NCI-H446 treated with DMSO at 0.1 percent for 48 hours (cell line): Measurements from ENCODE around the gene HCRTR1.
"Not testable (repeated sequence)": the region's sequence is repeated elsewhere in the genome, so short reads cannot be mapped to it uniquely, and the experiment has no call there.

Experiments used
- DNase-seq: peaks from one replicate; lab custom pipeline; 2025; lab: John Stamatoyannopoulos, UW

The HCRTR1 gene

GRCh38 chr1:31581821-31582810 lies 35.4 kb upstream of the HCRTR1 start:
- DNase-seq, result no peak

- DNase-seq, result no peak
Measured at GRCh38 chr1:31583082-31583994, 34.2 kb upstream of the HCRTR1 start.

GRCh38 chr1:31583995-31584868 lies 33.3 kb upstream of the HCRTR1 start:
- no peak for DNase-seq

- DNase-seq, result no peak
Measured at GRCh38 chr1:31584869-31585735, 32.4 kb upstream of the HCRTR1 start.

GRCh38 chr1:31585736-31586365 lies 31.6 kb upstream of the HCRTR1 start:
- DNase-seq, result no peak

GRCh38 chr1:31586376-31587327 lies 30.8 kb upstream of the HCRTR1 start:
- no peak for DNase-seq

- DNase-seq, result not testable (repeated sequence)
Measured at GRCh38 chr1:31587328-31587699, 30.2 kb upstream of the HCRTR1 start.

GRCh38 chr1:31587720-31588423 lies 29.6 kb upstream of the HCRTR1 start:
- DNase-seq, result no peak

GRCh38 chr1:31588751-31589515 lies 28.6 kb upstream of the HCRTR1 start:
- no peak for DNase-seq

GRCh38 chr1:31591425-31592093 lies 25.9 kb upstream of the HCRTR1 start:
- no peak for DNase-seq

- no peak for DNase-seq
Measured at GRCh38 chr1:31592132-31592531, 25.4 kb upstream of the HCRTR1 start.

- DNase-seq, result no peak
Measured at GRCh38 chr1:31593136-31593665, 24.3 kb upstream of the HCRTR1 start.

GRCh38 chr1:31593770-31594632 lies 23.5 kb upstream of the HCRTR1 start:
- DNase-seq, result peak; percentile 15

- DNase-seq, result no peak
Measured at GRCh38 chr1:31595836-31596736, 21.4 kb upstream of the HCRTR1 start.

- DNase-seq, result no peak
Measured at GRCh38 chr1:31596737-31597097, 20.8 kb upstream of the HCRTR1 start.
